B cell (primary cell): ENCODE results near the gene TMBIM4.

Source experiments
- EZH2 ChIP-seq: IDR thresholded peaks from 2 replicates; pipeline ENCODE4 v1.6.1; 2012; ENCODE audit warnings: borderline replicate concordance, low read depth, mild to moderate bottlenecking, moderate library complexity, low read length; ENCODE audit not compliant: insufficient read depth, poor library complexity, severe bottlenecking
- TF ChIP-seq, protein P1 (sequence below): fragments of 200-600 bp; IDR thresholded peaks from one replicate; pipeline ENCODE4 v1.8.0; 2022; ENCODE audit warnings: antibody characterized with exemption, mild to moderate bottlenecking

GRCh38 chr12:66191547-66192126 lies 21.8 kb upstream of the TMBIM4 start:
- TF ChIP-seq, protein P1, sequence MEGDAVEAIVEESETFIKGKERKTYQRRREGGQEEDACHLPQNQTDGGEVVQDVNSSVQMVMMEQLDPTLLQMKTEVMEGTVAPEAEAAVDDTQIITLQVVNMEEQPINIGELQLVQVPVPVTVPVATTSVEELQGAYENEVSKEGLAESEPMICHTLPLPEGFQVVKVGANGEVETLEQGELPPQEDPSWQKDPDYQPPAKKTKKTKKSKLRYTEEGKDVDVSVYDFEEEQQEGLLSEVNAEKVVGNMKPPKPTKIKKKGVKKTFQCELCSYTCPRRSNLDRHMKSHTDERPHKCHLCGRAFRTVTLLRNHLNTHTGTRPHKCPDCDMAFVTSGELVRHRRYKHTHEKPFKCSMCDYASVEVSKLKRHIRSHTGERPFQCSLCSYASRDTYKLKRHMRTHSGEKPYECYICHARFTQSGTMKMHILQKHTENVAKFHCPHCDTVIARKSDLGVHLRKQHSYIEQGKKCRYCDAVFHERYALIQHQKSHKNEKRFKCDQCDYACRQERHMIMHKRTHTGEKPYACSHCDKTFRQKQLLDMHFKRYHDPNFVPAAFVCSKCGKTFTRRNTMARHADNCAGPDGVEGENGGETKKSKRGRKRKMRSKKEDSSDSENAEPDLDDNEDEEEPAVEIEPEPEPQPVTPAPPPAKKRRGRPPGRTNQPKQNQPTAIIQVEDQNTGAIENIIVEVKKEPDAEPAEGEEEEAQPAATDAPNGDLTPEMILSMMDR: no peak
- TF ChIP-seq EZH2: no peak
